ENCODE data around the gene UQCRQ. TPM values are rescaled to one million over a fixed set of nuclear protein-coding genes. Genes with fewer than 3 reads are reported as not detected.
"Not testable (repeated sequence)": the region's sequence is repeated elsewhere in the genome, so short reads cannot be mapped to it uniquely, and the experiment has no call there.

Gene UQCRQ
- total and polyA plus RNA-seq, 2 donors from 2014 or later, result 306 to 1,158 TPM

- intact Hi-C loops (cut with DNase I), result no loop called here
- no peaks in the 10 kb centered on the region for H3K27me3 ChIP-seq (ENCODE audit: control insufficient read depth, insufficient read depth, low read length)
- H3K4me1 ChIP-seq (ENCODE audit: control insufficient read depth in 2 of 3, insufficient read depth in 2 of 3, low read depth in 1 of 3, low read length in 3 of 3), result peaks cover 0 to 3% (median 0%) of the 10 kb centered on the region in 3 donors
- DNase-seq (no peak), FAIRE-seq (no peak)
- TF ChIP-seq, protein P1, sequence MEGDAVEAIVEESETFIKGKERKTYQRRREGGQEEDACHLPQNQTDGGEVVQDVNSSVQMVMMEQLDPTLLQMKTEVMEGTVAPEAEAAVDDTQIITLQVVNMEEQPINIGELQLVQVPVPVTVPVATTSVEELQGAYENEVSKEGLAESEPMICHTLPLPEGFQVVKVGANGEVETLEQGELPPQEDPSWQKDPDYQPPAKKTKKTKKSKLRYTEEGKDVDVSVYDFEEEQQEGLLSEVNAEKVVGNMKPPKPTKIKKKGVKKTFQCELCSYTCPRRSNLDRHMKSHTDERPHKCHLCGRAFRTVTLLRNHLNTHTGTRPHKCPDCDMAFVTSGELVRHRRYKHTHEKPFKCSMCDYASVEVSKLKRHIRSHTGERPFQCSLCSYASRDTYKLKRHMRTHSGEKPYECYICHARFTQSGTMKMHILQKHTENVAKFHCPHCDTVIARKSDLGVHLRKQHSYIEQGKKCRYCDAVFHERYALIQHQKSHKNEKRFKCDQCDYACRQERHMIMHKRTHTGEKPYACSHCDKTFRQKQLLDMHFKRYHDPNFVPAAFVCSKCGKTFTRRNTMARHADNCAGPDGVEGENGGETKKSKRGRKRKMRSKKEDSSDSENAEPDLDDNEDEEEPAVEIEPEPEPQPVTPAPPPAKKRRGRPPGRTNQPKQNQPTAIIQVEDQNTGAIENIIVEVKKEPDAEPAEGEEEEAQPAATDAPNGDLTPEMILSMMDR (IDR thresholded peaks at IDR 0.05; ENCODE audit: borderline replicate concordance, extremely low read depth, insufficient read depth), result no peak
- no peak overlapping the region for H3K4me3 ChIP-seq (ENCODE audit: low read length in 3 of 3)
- no peaks in the 10 kb centered on the region for H3K9me3 ChIP-seq (ENCODE audit: control insufficient read depth in 2 of 3, insufficient read depth in 1 of 3, low read length in 3 of 3)
- no peak overlapping the region for H3K9ac ChIP-seq (ENCODE audit: low read length in 3 of 3)
- no peaks in the 10 kb centered on the region for H3K36me3 ChIP-seq (ENCODE audit: control insufficient read depth in 2 of 3, insufficient read depth in 3 of 3, low read length in 3 of 3)
- H3K27ac ChIP-seq (ENCODE audit: low read depth in 2 of 2, low read length in 2 of 2), result no peak overlapping the region
These were observed 16.4 kb upstream of the UQCRQ start for GRCh38 chr5:132850066-132850465.

DNA sequence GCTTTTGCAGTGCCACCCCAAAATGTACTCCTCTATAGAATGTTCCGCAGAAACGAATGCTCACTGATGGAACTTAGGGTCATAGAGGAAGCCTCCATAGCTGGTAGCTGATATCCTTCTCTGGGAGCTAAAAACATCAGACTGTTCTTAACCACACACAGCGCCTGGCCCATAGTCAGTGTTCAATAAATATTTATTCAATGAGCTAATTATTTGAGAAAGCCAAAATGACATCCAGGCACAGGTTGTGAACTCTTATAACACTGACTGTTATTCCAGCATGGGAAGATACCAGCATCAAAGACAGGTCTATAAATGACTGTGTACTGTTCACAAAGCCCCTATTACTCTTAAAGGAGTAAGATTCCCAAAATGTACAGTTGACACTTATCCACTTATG, 13.1 kb upstream of the UQCRQ start:
- Histone ChIP-seq H3K9me3 (ENCODE audit: control insufficient read depth in 2 of 3, insufficient read depth in 1 of 3, low read length in 3 of 3) (no peaks in the 10 kb centered on the region), H3K36me3 (ENCODE audit: control insufficient read depth in 2 of 3, insufficient read depth in 3 of 3, low read length in 3 of 3) (no peaks in the 10 kb centered on the region), H3K27me3 (ENCODE audit: control insufficient read depth, insufficient read depth, low read length) (no peaks in the 10 kb centered on the region), H3K27ac (ENCODE audit: low read depth in 2 of 2, low read length in 2 of 2) (no peak overlapping the region), H3K4me1 (ENCODE audit: control insufficient read depth in 2 of 3, insufficient read depth in 2 of 3, low read depth in 1 of 3, low read length in 3 of 3) (peaks cover 0 to 3% (median 0%) of the 10 kb centered on the region in 3 donors), H3K4me3 (ENCODE audit: low read length in 3 of 3) (no peak overlapping the region), H3K9ac (ENCODE audit: low read length in 3 of 3) (no peak overlapping the region)
- TF ChIP-seq, protein P1 (IDR thresholded peaks at IDR 0.05; ENCODE audit: borderline replicate concordance, extremely low read depth, insufficient read depth), result no peak
- DNase-seq (no peak), FAIRE-seq (no peak)
- intact Hi-C loops (cut with DNase I), result no loop called here

GRCh38 chr5:132853790-132854189, 12.7 kb upstream of the UQCRQ start:
- FAIRE-seq, result peak; percentile 62
- H3K4me3 ChIP-seq (ENCODE audit: low read length in 3 of 3), result no peak overlapping the region
- intact Hi-C loops (cut with DNase I), result no loop called here
- peaks cover 0 to 3% (median 0%) of the 10 kb centered on the region in 3 donors for H3K4me1 ChIP-seq (ENCODE audit: control insufficient read depth in 2 of 3, insufficient read depth in 2 of 3, low read depth in 1 of 3, low read length in 3 of 3)
- H3K9me3 ChIP-seq (ENCODE audit: control insufficient read depth in 2 of 3, insufficient read depth in 1 of 3, low read length in 3 of 3), result no peaks in the 10 kb centered on the region
- no peak overlapping the region for H3K27ac ChIP-seq (ENCODE audit: low read depth in 2 of 2, low read length in 2 of 2)
- no peaks in the 10 kb centered on the region for H3K27me3 ChIP-seq (ENCODE audit: control insufficient read depth, insufficient read depth, low read length)
- H3K9ac ChIP-seq (ENCODE audit: low read length in 3 of 3), result no peak overlapping the region
- DNase-seq, result no peak
- TF ChIP-seq, protein P1 (IDR thresholded peaks at IDR 0.05; ENCODE audit: borderline replicate concordance, extremely low read depth, insufficient read depth), result no peak
- no peaks in the 10 kb centered on the region for H3K36me3 ChIP-seq (ENCODE audit: control insufficient read depth in 2 of 3, insufficient read depth in 3 of 3, low read length in 3 of 3)

DNA sequence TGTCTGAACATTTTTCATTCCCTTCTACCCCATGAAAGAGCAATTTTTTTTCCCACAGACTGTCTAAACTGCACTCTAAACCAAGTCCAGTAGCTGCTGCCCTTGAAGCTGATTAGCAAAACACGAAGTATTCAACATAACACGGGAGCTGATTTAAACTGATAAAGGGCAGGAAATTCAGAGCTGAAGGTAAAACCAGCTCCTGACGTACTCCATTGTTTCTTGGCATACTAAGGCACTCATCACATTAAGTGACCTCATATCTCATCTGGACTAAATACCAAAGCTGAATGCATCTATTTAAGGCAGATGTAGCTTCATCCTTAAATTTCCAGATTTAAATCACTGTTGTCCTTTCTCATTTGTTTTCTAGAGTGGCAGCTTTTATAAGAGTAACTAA, 12.1 kb upstream of the UQCRQ start:
- Histone ChIP-seq H3K4me1 (ENCODE audit: control insufficient read depth in 2 of 3, insufficient read depth in 2 of 3, low read depth in 1 of 3, low read length in 3 of 3) (peaks cover 0 to 3% (median 0%) of the 10 kb centered on the region in 3 donors), H3K27me3 (ENCODE audit: control insufficient read depth, insufficient read depth, low read length) (no peaks in the 10 kb centered on the region), H3K36me3 (ENCODE audit: control insufficient read depth in 2 of 3, insufficient read depth in 3 of 3, low read length in 3 of 3) (no peaks in the 10 kb centered on the region), H3K4me3 (ENCODE audit: low read length in 3 of 3) (no peak overlapping the region), H3K27ac (ENCODE audit: low read depth in 2 of 2, low read length in 2 of 2) (no peak overlapping the region), H3K9ac (ENCODE audit: low read length in 3 of 3) (no peak overlapping the region), H3K9me3 (ENCODE audit: control insufficient read depth in 2 of 3, insufficient read depth in 1 of 3, low read length in 3 of 3) (no peaks in the 10 kb centered on the region)
- FAIRE-seq (no peak), DNase-seq (no peak)
- TF ChIP-seq, protein P1 (IDR thresholded peaks at IDR 0.05; ENCODE audit: borderline replicate concordance, extremely low read depth, insufficient read depth), result no peak
- intact Hi-C loops (cut with DNase I), result no loop called here

DNA sequence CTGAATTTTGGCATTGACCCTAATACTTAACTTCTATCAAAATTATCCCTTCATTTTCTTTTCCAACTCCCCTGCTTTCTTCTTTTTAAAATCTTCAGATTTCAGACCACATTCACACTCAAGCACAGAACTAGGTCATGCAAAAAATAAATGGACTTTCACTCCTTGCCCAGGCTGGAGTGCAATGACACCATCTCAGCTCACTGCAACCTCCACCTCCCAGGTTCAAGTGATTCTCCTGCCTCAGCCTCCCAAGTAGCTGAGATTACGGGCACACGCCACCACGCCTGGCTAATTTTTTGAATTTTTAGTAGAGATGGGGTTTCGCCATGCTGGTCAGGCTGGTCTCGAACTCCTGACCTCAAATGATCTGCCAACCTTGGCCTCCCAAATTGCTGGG, 11.4 kb upstream of the UQCRQ start:
- H3K4me1 ChIP-seq (ENCODE audit: control insufficient read depth in 2 of 3, insufficient read depth in 2 of 3, low read depth in 1 of 3, low read length in 3 of 3); FAIRE-seq; H3K4me3 ChIP-seq (ENCODE audit: low read length in 3 of 3); DNase-seq; H3K27ac ChIP-seq (ENCODE audit: low read depth in 2 of 2, low read length in 2 of 2); H3K9ac ChIP-seq (ENCODE audit: low read length in 3 of 3); H3K36me3 ChIP-seq (ENCODE audit: control insufficient read depth in 2 of 3, insufficient read depth in 3 of 3, low read length in 3 of 3); H3K9me3 ChIP-seq (ENCODE audit: control insufficient read depth in 2 of 3, insufficient read depth in 1 of 3, low read length in 3 of 3); H3K27me3 ChIP-seq (ENCODE audit: control insufficient read depth, insufficient read depth, low read length); intact Hi-C loops (cut with DNase I): not testable (repeated sequence)

All from kidney (tissue), 14 donors.